ENCODE measurements around the gene TMIE. TPM values are rescaled to one million over a fixed set of nuclear protein-coding genes. Genes with fewer than 3 reads are reported as not detected.

The TMIE gene
- total and polyA plus RNA-seq, 4 donors, result 0.32 to 0.71 (median 0.57) TPM

DNA sequence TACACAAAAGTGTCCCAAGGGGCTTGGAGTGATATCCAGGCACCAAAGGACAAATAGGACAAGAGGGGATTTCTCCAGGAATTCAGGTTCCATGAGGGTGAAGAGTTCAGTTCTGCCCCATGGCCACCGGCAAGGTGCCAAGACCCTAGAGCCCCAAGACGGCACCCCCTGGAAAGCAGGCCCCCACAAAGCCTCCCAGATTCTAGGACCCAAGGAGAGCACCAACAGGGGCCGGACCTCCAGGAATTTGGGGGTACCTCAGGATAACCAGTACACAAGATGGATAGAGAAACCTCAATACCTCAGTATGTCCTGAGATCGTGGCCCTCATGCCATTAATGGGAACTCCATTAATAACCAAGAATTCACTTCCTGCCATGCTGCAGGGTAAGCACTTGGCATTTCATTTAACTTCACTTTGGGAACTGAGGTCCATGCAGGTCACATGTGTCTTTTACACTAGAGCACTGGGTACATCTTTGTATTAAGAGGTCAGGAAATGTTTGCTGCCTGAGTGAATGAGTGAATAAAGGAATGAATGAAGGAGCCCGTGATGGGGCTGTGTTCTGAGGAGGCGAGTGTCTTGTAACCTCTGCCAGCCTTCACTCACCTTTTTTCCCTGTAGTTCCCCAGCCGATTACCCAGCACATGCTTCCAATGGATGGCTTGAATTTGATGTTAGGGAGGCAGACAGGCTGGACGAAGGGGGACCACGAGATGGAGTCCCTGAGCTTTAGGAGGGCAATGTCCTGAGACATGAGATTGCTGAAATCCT is 32.0 kb downstream of the TMIE start:
- Histone ChIP-seq H3K27me3 (ENCODE audit: control insufficient read depth in 3 of 3, insufficient read depth in 3 of 3, low read length in 2 of 3) (no peaks in the 10 kb centered on the region), H3K36me3 (ENCODE audit: control insufficient read depth in 4 of 4, insufficient read depth in 4 of 4, low read length in 4 of 4) (no peaks in the 10 kb centered on the region), H3K9ac (ENCODE audit: insufficient read depth in 1 of 2, low read length in 2 of 2) (no peak overlapping the region), H3K4me1 (ENCODE audit: control insufficient read depth in 5 of 5, insufficient read depth in 5 of 5, low read length in 5 of 5) (no peaks in the 10 kb centered on the region), H3K27ac (ENCODE audit: low read depth in 1 of 2, low read length in 1 of 2) (no peak overlapping the region), H3K4me3 (no peak overlapping the region), H3K9me3 (ENCODE audit: control insufficient read depth in 4 of 4, insufficient read depth in 3 of 4, low read length in 3 of 4) (peaks cover 0 to 2% (median 0%) of the 10 kb centered on the region in 4 donors)
- DNase-seq (peak in 2 of 3 donors; percentile 7 to 14), ATAC-seq (ENCODE audit: insufficient read depth, low FRiP score) (no peak)
- TF ChIP-seq, protein P1, sequence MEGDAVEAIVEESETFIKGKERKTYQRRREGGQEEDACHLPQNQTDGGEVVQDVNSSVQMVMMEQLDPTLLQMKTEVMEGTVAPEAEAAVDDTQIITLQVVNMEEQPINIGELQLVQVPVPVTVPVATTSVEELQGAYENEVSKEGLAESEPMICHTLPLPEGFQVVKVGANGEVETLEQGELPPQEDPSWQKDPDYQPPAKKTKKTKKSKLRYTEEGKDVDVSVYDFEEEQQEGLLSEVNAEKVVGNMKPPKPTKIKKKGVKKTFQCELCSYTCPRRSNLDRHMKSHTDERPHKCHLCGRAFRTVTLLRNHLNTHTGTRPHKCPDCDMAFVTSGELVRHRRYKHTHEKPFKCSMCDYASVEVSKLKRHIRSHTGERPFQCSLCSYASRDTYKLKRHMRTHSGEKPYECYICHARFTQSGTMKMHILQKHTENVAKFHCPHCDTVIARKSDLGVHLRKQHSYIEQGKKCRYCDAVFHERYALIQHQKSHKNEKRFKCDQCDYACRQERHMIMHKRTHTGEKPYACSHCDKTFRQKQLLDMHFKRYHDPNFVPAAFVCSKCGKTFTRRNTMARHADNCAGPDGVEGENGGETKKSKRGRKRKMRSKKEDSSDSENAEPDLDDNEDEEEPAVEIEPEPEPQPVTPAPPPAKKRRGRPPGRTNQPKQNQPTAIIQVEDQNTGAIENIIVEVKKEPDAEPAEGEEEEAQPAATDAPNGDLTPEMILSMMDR (IDR thresholded peaks at IDR 0.05; ENCODE audit: control extremely low read depth, extremely low read depth), result no peak
- WGBS, 2 donors, result 85 to 86% methylated on average over 9 of the region's 9 CpGs

DNA sequence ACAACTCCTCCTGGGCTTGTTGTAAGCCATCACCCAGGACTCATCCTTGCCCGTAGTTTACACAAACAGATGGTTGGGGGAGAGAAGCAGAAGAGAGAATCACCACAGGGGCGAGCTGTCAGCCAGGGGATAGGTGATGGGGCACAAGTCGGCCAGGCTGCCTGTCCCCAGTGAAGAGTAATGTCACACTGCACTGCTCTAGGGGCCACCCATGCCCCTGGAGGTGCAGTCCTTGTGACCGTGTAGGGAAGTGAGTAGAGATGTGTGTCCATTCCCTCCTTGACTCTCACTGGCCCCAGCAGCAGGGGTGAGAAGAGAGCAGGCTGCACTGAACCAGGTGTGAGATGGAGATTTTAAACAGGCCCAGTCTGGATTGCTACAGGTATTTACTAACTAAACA is 33.6 kb downstream of the TMIE start:
- H3K4me1 ChIP-seq (ENCODE audit: control insufficient read depth in 5 of 5, insufficient read depth in 5 of 5, low read length in 5 of 5), result no peaks in the 10 kb centered on the region
- WGBS, 2 donors, result 69 to 74% methylated on average over 4 of the region's 4 CpGs
- DNase-seq, result no peak
- H3K9ac ChIP-seq (ENCODE audit: insufficient read depth in 1 of 2, low read length in 2 of 2), result no peak overlapping the region
- H3K4me3 ChIP-seq, result no peak overlapping the region
- H3K27me3 ChIP-seq (ENCODE audit: control insufficient read depth in 3 of 3, insufficient read depth in 3 of 3, low read length in 2 of 3), result no peaks in the 10 kb centered on the region
- ATAC-seq (ENCODE audit: insufficient read depth, low FRiP score), result no peak
- TF ChIP-seq, protein P1 (IDR thresholded peaks at IDR 0.05; ENCODE audit: control extremely low read depth, extremely low read depth), result no peak
- H3K36me3 ChIP-seq (ENCODE audit: control insufficient read depth in 4 of 4, insufficient read depth in 4 of 4, low read length in 4 of 4), result no peaks in the 10 kb centered on the region
- no peaks in the 10 kb centered on the region for H3K9me3 ChIP-seq (ENCODE audit: control insufficient read depth in 4 of 4, insufficient read depth in 3 of 4, low read length in 3 of 4)
- no peak overlapping the region for H3K27ac ChIP-seq (ENCODE audit: low read depth in 1 of 2, low read length in 1 of 2)

DNA sequence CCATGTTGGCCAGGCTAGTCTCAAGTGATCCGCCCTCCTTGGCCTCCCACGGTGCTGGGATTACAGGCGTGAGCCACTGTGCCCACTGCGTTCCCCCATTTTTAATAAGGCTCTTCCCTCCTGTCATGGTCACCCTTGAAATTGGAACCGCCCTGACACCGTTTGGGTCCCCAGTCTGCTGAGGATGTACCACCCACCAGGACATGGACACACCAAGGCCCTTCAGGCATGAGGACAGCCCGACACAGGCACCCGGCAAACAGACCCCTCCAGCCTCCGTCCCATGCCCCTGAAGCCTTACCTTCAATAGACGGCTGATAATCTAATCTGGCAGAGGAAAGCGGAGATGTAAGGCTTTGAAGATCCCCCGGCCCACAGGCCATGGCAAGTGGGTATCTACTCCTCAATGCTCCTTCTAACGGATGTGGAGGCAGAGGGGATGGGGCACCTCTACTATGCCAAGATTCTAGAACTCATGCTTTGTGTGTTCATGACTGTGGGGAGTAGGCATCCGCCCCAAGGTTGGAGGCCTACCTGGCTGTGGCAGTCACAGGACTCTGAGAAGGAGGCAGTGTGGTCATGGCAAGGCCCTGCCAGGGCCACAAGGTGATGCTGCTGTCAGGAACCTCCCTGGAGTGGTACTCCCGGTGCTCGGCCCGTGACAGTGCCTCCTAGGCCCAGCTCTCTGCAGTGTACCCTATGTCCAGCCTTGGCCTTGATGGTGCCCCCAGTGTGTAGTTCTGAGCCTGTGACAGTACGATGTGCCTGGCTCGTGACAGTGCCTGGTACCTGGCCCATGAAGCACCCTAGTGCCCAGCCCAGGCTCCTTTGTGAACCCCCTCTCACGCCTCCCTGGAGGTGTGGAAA is 35.0 kb downstream of the TMIE start:
- no peak for ATAC-seq (ENCODE audit: insufficient read depth, low FRiP score)

More for the DNA sequence above, 35.0 kb downstream of the TMIE start:
- Histone ChIP-seq H3K27me3 (ENCODE audit: control insufficient read depth in 3 of 3, insufficient read depth in 3 of 3, low read length in 2 of 3) (peaks cover 0 to 2% (median 0%) of the 10 kb centered on the region in 3 donors), H3K4me3 (no peak overlapping the region), H3K27ac (ENCODE audit: low read depth in 1 of 2, low read length in 1 of 2) (no peak overlapping the region), H3K9ac (ENCODE audit: insufficient read depth in 1 of 2, low read length in 2 of 2) (no peak overlapping the region), H3K4me1 (ENCODE audit: control insufficient read depth in 5 of 5, insufficient read depth in 5 of 5, low read length in 5 of 5) (no peaks in the 10 kb centered on the region), H3K9me3 (ENCODE audit: control insufficient read depth in 4 of 4, insufficient read depth in 3 of 4, low read length in 3 of 4) (no peaks in the 10 kb centered on the region), H3K36me3 (ENCODE audit: control insufficient read depth in 4 of 4, insufficient read depth in 4 of 4, low read length in 4 of 4) (no peaks in the 10 kb centered on the region)
- DNase-seq, result no peak
- TF ChIP-seq, protein P1 (IDR thresholded peaks at IDR 0.05; ENCODE audit: control extremely low read depth, extremely low read depth), result no peak
- 93 to 95% methylated on average over 20 of the region's 20 CpGs for WGBS, 2 donors
